Stimulated activated naive CD8-positive, alpha-beta T cell treated with anti-CD3 and anti-CD28 coated beads, Interleukin-15, Interleukin-2, amounts not matched to agents 100 ng/mL and 50 ng/mL, for 24 hours (primary cell): Measurements from ENCODE around the gene BAMBI.

Experiments used
- H3K27ac Mint-ChIP-seq: one replicate; pipeline ENCODE4 v1.8.0; 2021; ENCODE audit warnings: mild to moderate bottlenecking, mixed read lengths
- H3K27me3 Mint-ChIP-seq: one replicate; pipeline ENCODE4 v1.8.0; 2021; ENCODE audit warnings: mixed read lengths
- H3K36me3 Mint-ChIP-seq: one replicate; pipeline ENCODE4 v1.8.0; 2021; ENCODE audit warnings: low read depth, mixed read lengths
- H3K4me1 Mint-ChIP-seq: one replicate; pipeline ENCODE4 v1.8.0; 2021; ENCODE audit warnings: low read depth, mixed read lengths
- H3K4me3 Mint-ChIP-seq: one replicate; pipeline ENCODE4 v1.8.0; 2021; ENCODE audit warnings: mild to moderate bottlenecking, mixed read lengths
- H3K9me3 Mint-ChIP-seq: one replicate; pipeline ENCODE4 v1.8.0; 2021; ENCODE audit warnings: mixed read lengths

The BAMBI gene

GRCh38 chr10:28664369-28664740 lies 13.0 kb upstream of the BAMBI start:
- Mint-ChIP-seq H3K36me3 (no peaks in the 10 kb centered on the region), H3K27ac (no peak overlapping the region), H3K4me3 (no peak overlapping the region), H3K9me3 (no peaks in the 10 kb centered on the region), H3K27me3 (peaks cover 56% of the 10 kb centered on the region), H3K4me1 (peaks cover 13% of the 10 kb centered on the region)

DNA sequence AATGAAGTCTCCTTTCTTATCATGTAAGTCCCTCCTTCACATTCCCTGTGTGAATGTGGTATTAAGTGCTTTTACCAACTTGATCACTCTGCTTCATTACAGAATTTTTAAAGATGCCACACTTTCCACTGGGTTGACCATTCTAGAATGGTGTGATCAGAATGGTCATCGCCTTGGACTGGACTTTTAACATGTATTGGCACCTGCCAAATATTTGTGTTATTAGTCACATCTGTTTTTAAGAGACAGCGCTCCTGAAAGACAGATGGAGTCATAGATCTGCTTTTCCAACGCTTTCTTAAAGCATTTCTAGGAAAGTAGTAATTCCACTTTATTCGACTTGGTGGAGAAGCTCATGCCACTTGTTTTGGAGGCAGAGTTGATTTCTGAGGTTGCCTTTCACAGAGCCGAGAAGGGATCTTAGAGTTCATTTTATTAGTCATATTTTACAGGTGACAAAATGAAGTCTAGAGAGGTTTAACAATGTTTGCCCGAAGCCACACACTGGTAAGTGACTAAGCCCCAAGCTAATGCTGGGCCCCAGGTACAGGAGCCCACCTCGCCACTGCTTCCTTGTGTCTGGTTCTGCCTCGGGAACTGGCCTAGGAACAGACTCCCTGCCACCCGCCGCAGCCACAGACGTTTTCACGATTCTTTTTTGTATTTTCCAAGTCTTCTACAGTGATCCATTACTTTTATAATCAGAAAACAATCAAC lies 10.4 kb upstream of the BAMBI start:
- no peak overlapping the region for H3K4me3 Mint-ChIP-seq
- H3K36me3 Mint-ChIP-seq, result no peaks in the 10 kb centered on the region
- H3K9me3 Mint-ChIP-seq, result no peaks in the 10 kb centered on the region
- H3K27ac Mint-ChIP-seq, result no peak overlapping the region
- peaks cover 14% of the 10 kb centered on the region for H3K4me1 Mint-ChIP-seq
- H3K27me3 Mint-ChIP-seq, result peaks cover 72% of the 10 kb centered on the region

GRCh38 chr10:28668363-28669226 lies 8.7 kb upstream of the BAMBI start:
- H3K36me3 Mint-ChIP-seq, result no peaks in the 10 kb centered on the region
- H3K4me3 Mint-ChIP-seq, result peak overlapping the region; percentile 81
- peaks cover 74% of the 10 kb centered on the region for H3K27me3 Mint-ChIP-seq
- H3K9me3 Mint-ChIP-seq, result no peaks in the 10 kb centered on the region
- H3K27ac Mint-ChIP-seq, result no peak overlapping the region
- H3K4me1 Mint-ChIP-seq, result peaks cover 14% of the 10 kb centered on the region

DNA sequence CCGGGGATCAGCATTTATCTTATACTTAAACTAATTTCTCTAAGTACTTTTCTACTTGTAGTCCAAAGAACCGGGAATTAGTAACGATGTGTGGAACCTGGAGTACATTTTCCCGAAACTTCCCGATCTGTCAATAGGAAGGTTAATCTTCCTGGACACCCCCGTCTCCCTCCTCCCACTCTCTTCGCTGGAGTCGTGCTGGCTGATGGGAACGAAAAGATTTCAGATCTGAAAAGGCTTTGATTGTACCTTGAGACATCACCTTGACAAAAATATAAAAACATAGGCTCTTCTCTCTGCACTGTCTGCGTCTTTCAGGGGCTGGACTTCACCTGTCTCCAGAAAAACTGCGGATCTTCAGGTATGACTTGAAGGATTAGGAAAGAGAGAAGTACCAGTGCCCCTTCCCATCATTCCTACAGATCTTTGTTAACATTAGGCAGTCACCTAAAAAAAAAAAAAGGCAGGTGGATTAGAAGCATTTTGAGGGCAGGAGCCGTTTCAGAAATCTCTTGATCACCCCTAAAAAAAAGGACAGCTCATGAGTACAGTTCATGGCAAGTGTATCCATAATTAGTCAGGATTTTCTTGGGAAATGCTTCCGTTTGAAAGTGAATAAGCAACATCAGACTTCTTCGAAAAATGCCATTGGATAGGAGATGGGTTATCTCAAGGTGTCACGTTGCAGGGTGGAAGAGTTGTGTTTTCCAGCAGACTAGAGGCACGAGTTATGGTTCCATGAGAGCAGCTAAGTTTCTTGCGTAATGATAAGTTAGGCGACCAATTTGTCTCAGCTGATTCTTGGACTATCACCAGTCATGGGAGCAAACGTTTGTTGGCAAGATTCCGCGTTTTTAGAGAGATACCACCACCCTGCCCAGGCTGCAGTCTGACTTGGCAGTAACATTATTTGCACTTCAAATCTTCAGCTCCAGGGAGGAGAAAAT lies 7.8 kb upstream of the BAMBI start:
- Mint-ChIP-seq H3K4me1 (peaks cover 14% of the 10 kb centered on the region), H3K36me3 (no peaks in the 10 kb centered on the region), H3K27me3 (peaks cover 77% of the 10 kb centered on the region), H3K27ac (no peak overlapping the region), H3K4me3 (peak overlapping the region; percentile 81), H3K9me3 (no peaks in the 10 kb centered on the region)

DNA sequence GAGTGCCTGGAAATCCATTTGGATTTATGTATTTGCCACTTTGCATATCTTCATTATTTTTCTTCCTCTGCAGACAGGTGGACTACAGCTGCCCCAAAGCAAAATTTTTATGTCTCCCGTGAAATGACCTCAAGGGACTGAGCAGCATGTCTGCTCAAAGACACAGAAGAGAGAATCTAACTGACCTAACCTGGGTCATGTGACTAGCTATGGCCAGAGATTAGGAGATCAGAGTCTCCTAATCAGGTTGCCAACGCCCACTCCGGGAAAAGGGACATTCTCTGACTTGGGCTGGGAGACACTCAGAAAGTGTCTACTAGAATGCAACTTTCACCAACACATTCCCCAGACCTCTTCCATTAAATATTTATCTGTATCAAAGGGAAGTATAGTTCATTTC lies 2.5 kb upstream of the BAMBI start:
- H3K27ac Mint-ChIP-seq, result no peak overlapping the region
- H3K4me3 Mint-ChIP-seq, result no peak overlapping the region
- H3K27me3 Mint-ChIP-seq, result peaks cover 62% of the 10 kb centered on the region
- H3K36me3 Mint-ChIP-seq, result no peaks in the 10 kb centered on the region
- no peaks in the 10 kb centered on the region for H3K9me3 Mint-ChIP-seq
- peaks cover 23% of the 10 kb centered on the region for H3K4me1 Mint-ChIP-seq

DNA sequence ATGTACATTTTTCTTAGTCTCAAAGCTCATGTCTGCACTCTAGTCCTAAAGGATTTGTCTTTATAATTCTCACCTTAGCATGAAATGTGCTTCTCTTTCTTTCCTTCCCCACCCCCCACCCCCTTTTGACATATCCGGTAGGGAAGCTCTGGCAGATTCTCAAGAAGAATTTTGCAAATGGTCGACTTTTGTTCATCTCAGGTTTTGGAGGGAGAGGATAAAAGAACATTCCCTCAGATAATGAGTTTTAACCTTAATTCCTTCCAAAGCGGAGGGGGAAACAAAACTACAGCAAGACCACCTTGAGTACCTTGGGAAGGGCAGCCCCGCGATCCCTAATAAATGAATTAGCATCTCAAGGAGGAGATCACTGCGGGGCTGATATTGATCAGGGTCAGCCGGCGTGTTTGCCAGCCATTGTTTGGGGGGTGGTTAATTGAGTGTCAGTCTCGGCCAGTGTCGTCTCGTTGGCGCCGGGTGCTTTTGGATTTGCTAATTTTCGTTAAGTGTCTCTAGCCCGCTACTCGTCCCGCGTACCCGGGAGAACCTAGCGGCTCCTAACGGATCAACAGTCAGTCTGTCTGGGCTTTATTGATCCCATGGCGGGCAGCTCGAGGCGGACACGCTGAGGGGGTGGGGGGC lies 874 bp upstream of the BAMBI start:
- no peak overlapping the region for H3K27ac Mint-ChIP-seq
- no peaks in the 10 kb centered on the region for H3K9me3 Mint-ChIP-seq
- no peaks in the 10 kb centered on the region for H3K36me3 Mint-ChIP-seq
- H3K27me3 Mint-ChIP-seq, result peaks cover 66% of the 10 kb centered on the region
- H3K4me1 Mint-ChIP-seq, result peaks cover 37% of the 10 kb centered on the region
- H3K4me3 Mint-ChIP-seq, result peak overlapping the region; percentile 67

DNA sequence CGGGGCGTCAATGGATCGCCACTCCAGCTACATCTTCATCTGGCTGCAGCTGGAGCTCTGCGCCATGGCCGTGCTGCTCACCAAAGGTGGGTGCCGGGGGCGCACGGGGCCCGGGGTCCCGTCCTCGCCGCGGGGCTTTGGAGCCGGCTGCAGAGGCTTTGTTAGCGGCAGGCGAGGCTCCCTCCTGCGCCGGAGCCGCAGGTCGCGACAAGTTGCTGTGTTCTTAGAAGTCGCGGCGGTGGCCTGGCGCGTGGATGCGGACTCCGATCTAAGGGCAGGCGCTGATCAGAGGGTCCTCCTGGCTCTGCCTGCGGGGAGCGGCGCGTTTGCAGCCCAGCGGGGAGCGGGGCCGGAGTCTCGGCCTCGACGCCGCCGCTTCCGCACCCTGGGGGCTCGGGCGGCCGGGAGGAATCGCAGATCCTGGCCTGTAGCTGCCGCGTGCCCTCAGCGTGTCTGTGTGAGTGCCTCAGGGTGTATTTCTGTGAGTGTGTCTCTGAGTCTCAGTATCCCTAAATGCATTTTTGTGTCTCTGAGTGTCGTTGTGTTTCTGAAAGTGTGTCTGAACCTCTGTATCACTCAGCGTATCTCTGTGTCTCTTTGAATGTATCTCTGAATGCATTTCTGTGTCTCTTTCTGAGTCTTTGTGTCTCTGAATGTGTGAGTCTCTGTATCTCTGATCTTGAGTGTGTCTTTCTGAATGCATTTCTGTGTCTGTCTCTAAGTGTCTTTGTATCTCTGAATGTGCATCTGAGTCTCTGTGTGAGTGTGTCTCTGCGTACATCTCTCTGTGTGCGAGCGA lies 766 bp downstream of the BAMBI start:
- Mint-ChIP-seq H3K27me3 (peaks cover 72% of the 10 kb centered on the region), H3K4me1 (peaks cover 37% of the 10 kb centered on the region), H3K9me3 (no peaks in the 10 kb centered on the region), H3K36me3 (peaks cover 4% of the 10 kb centered on the region), H3K4me3 (peak overlapping the region; percentile 84), H3K27ac (peak overlapping the region; percentile 4)

DNA sequence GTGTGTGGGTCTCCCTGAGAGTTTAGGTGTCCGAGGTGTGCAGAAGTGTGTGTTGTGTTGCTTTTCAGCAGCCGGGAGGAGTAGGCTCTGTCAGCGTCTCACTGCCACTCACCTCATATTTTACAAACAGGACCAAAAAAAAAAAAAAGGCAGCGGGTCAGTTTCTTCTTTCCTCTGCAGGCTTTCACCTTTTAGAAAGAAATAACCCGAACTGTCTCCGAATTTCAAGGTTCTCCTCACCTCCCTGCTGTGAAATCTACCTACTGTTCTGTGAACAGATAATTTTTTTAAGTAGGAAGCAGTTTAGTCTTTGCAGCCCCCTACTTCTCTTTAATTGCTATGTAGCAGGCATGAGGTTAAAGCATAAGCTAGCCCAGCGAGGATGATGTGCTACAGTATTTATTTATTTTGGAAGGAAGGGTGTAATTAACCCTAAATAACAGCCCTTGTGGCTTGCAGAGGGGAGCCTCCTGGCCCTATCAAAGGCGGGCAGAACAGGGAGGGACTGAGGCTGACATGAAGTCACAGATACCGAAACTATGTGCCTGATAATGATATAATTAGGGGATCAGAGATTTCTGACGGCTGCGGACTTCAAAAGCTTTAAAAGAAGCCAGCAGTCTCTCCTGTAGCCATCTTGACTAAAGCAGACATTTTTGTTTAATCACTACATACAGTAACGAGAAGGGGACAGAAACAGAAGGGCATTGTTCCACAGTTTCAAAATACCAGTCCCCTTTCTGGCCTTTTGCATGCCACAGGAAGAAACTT lies 1.6 kb downstream of the BAMBI start:
- Mint-ChIP-seq H3K27ac (no peak overlapping the region), H3K36me3 (peaks cover 4% of the 10 kb centered on the region), H3K4me3 (peak overlapping the region; percentile 84), H3K9me3 (no peaks in the 10 kb centered on the region), H3K27me3 (peaks cover 70% of the 10 kb centered on the region), H3K4me1 (peaks cover 37% of the 10 kb centered on the region)

GRCh38 chr10:28679581-28680357 lies 2.4 kb downstream of the BAMBI start:
- Mint-ChIP-seq H3K27ac (peak overlapping the region; percentile 56), H3K27me3 (peaks cover 67% of the 10 kb centered on the region), H3K4me1 (peaks cover 37% of the 10 kb centered on the region), H3K4me3 (peak overlapping the region; percentile 74), H3K36me3 (peaks cover 4% of the 10 kb centered on the region), H3K9me3 (no peaks in the 10 kb centered on the region)

GRCh38 chr10:28680358-28680752 lies 3.0 kb downstream of the BAMBI start:
- Mint-ChIP-seq H3K4me3 (peak overlapping the region; percentile 74), H3K27ac (peak overlapping the region; percentile 56), H3K36me3 (peaks cover 4% of the 10 kb centered on the region), H3K9me3 (no peaks in the 10 kb centered on the region), H3K4me1 (peaks cover 37% of the 10 kb centered on the region), H3K27me3 (peaks cover 67% of the 10 kb centered on the region)

GRCh38 chr10:28681291-28681763 lies 4.0 kb downstream of the BAMBI start:
- Mint-ChIP-seq H3K27me3 (peaks cover 65% of the 10 kb centered on the region), H3K4me1 (peaks cover 36% of the 10 kb centered on the region), H3K27ac (no peak overlapping the region), H3K9me3 (no peaks in the 10 kb centered on the region), H3K4me3 (no peak overlapping the region), H3K36me3 (peaks cover 4% of the 10 kb centered on the region)

DNA sequence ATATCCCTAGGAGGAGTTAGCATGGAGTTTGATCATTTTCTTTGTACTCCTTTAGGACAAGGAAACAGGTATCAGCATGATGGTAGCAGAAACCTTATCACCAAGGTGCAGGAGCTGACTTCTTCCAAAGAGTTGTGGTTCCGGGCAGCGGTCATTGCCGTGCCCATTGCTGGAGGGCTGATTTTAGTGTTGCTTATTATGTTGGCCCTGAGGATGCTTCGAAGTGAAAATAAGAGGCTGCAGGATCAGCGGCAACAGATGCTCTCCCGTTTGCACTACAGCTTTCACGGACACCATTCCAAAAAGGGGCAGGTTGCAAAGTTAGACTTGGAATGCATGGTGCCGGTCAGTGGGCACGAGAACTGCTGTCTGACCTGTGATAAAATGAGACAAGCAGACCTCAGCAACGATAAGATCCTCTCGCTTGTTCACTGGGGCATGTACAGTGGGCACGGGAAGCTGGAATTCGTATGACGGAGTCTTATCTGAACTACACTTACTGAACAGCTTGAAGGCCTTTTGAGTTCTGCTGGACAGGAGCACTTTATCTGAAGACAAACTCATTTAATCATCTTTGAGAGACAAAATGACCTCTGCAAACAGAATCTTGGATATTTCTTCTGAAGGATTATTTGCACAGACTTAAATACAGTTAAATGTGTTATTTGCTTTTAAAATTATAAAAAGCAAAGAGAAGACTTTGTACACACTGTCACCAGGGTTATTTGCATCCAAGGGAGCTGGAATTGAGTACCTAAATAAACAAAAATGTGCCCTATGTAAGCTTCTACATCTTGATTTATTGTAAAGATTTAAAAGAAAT lies 4.8 kb downstream of the BAMBI start:
- Mint-ChIP-seq H3K4me1 (peaks cover 31% of the 10 kb centered on the region), H3K27ac (no peak overlapping the region), H3K4me3 (no peak overlapping the region), H3K36me3 (peaks cover 4% of the 10 kb centered on the region), H3K27me3 (peaks cover 69% of the 10 kb centered on the region), H3K9me3 (no peaks in the 10 kb centered on the region)
